H1 (cell line): ENCODE results near the gene TSPAN9. TPM values are rescaled to one million over a fixed set of nuclear protein-coding genes. Genes with fewer than 3 reads are reported as not detected.

ENCODE experiments used
- CTCF ChIA-PET: fragments of 300-600 bp; sonication (Branson Sonifier 250); formaldehyde crosslinking; loops from one replicate; lab custom pipeline; 2021; ENCODE audit not compliant: partially characterized antibody; lab: Charles Lee
- POLR2A ChIA-PET: fragments of 300-600 bp; sonication (Branson Sonifier 250); formaldehyde crosslinking; loops from one replicate; lab custom pipeline; 2021; ENCODE audit warnings: inconsistent platforms; ENCODE audit not compliant: partially characterized antibody; lab: Charles Lee
- DNase-seq, 2 experiments: peaks; one replicate each; pipeline versions ENCODE4 v3.0.0 to v3.0.0-alpha.2; 2010 to 2022; ENCODE audit warnings: low spot score in 2 of 2, low read depth in 1 of 2, mixed read lengths in 1 of 2
- FAIRE-seq: peaks from 2 replicates; lab custom pipeline; 2011; peaks lifted over from hg19 to GRCh38; lab: Jason Lieb, UNC
- H2AFZ ChIP-seq: 2 replicates; pipeline ENCODE4 v1.8.1; 2012; ENCODE audit warnings: low read length, inconsistent platforms
- H2AK5ac ChIP-seq: 2 replicates; pipeline ENCODE4 v1.6.1; 2013; ENCODE audit warnings: low read depth, low read length
- H2BK120ac ChIP-seq: replicated peaks from 2 replicates; pipeline ENCODE3; 2013; ENCODE audit warnings: low read depth, low read length, inconsistent platforms
- H2BK12ac ChIP-seq: 2 replicates; pipeline ENCODE4 v1.6.1; 2013; ENCODE audit warnings: low read depth, low read length
- H2BK15ac ChIP-seq: 2 replicates; pipeline ENCODE4 v1.6.1; 2013; ENCODE audit warnings: low read length
- H2BK20ac ChIP-seq: 2 replicates; pipeline ENCODE4 v1.6.1; 2013; ENCODE audit warnings: low read length
- H2BK5ac ChIP-seq: 2 replicates; pipeline ENCODE4 v1.6.1; 2013; ENCODE audit warnings: low read depth, low read length
- H3K14ac ChIP-seq: 2 replicates; pipeline ENCODE4 v1.6.1; 2013; ENCODE audit warnings: inconsistent platforms; ENCODE audit not compliant: insufficient read length
- H3K18ac ChIP-seq: 2 replicates; pipeline ENCODE4 v1.6.1; 2013; ENCODE audit warnings: low read length; ENCODE audit errors: extremely low read depth
- H3K23ac ChIP-seq: 2 replicates; pipeline ENCODE4 v1.6.1; 2013; ENCODE audit warnings: inconsistent platforms; ENCODE audit not compliant: insufficient read length
- H3K23me2 ChIP-seq: 2 replicates; pipeline ENCODE4 v1.6.1; 2013; ENCODE audit warnings: low read depth, low read length
- H3K27ac ChIP-seq: 2 replicates; pipeline ENCODE4 v1.6.1; 2011; ENCODE audit warnings: low read depth, low read length, inconsistent platforms
- H3K27me3 ChIP-seq, 4 experiments: replicated peaks in 1 of 4; 1 replicate in 1 of 4; 2 replicates in 3 of 4; pipeline versions ENCODE4 v1.6.1 to v1.8.1; 2011 to 2013; ENCODE audit warnings: low read length in 3 of 4, mild to moderate bottlenecking in 3 of 4, inconsistent platforms in 2 of 4, mixed read lengths in 2 of 4, moderate library complexity in 1 of 4; ENCODE audit not compliant: control insufficient read depth in 3 of 4, insufficient read depth in 3 of 4; ENCODE audit errors: extremely low read depth in 1 of 4
- H3K36me3 ChIP-seq, 4 experiments: 2 replicates each; pipeline versions ENCODE4 v1.6.1 to v1.8.1; 2011 to 2013; ENCODE audit warnings: mild to moderate bottlenecking in 4 of 4, low read length in 3 of 4, moderate library complexity in 2 of 4, control low read depth in 1 of 4, inconsistent platforms in 1 of 4; ENCODE audit not compliant: insufficient read depth in 4 of 4, control insufficient read depth in 2 of 4
- H3K4ac ChIP-seq: replicated peaks from 2 replicates; pipeline ENCODE3; 2013; ENCODE audit warnings: low read length, low read depth, mixed read lengths, inconsistent platforms; ENCODE audit not compliant: insufficient read length
- H3K4me1 ChIP-seq, 4 experiments: replicated peaks in 1 of 4; 1 replicate in 1 of 4; 2 replicates in 3 of 4; pipeline versions ENCODE4 v1.6.1 to v1.8.1; 2011 to 2013; ENCODE audit warnings: low read length in 3 of 4, inconsistent platforms in 2 of 4, mixed read lengths in 1 of 4; ENCODE audit not compliant: insufficient read depth in 4 of 4, control insufficient read depth in 3 of 4
- H3K4me2 ChIP-seq, 2 experiments: 2 replicates each; pipeline versions ENCODE4 v1.6.1 to v1.8.1; 2011 to 2013; ENCODE audit warnings: low read depth in 2 of 2, low read length in 2 of 2, control low read depth in 1 of 2, inconsistent platforms in 1 of 2, mild to moderate bottlenecking in 1 of 2; ENCODE audit not compliant: insufficient read depth in 1 of 2
- H3K4me3 ChIP-seq, 4 experiments: fragments of 200-600, 300-600 bp in 1 of 4; sonication (generic), shearing (Covaris generic), sonication (Bioruptor Twin) in 1 of 4; 2 replicates each; pipeline versions ENCODE4 v1.5.1 to v1.8.1; 2011 to 2016; ENCODE audit warnings: low read length in 4 of 4, low read depth in 3 of 4, control low read depth in 2 of 4, inconsistent platforms in 2 of 4, mild to moderate bottlenecking in 2 of 4, mixed read lengths in 1 of 4, moderate library complexity in 1 of 4; ENCODE audit not compliant: insufficient read depth in 2 of 4; ENCODE audit errors: extremely low read depth in 1 of 4
- H3K56ac ChIP-seq: replicated peaks from 2 replicates; pipeline ENCODE3; 2013; ENCODE audit warnings: low read depth, mild to moderate bottlenecking, mixed read lengths, low read length, inconsistent platforms; ENCODE audit not compliant: insufficient read length
- H3K79me1 ChIP-seq: 2 replicates; pipeline ENCODE4 v1.6.1; 2013; ENCODE audit warnings: low read depth, low read length, control low read depth
- H3K79me2 ChIP-seq, 2 experiments: 2 replicates each; pipeline versions ENCODE4 v1.6.1 to v1.8.1; 2012 to 2013; ENCODE audit warnings: low read length in 2 of 2, mild to moderate bottlenecking in 2 of 2, inconsistent platforms in 1 of 2; ENCODE audit not compliant: insufficient read depth in 2 of 2, control insufficient read depth in 1 of 2
- H3K9ac ChIP-seq, 4 experiments: replicated peaks in 1 of 4; 1 replicate in 1 of 4; 2 replicates in 3 of 4; pipeline versions ENCODE4 v1.6.1 to v1.8.1; 2011 to 2013; ENCODE audit warnings: low read depth in 3 of 4, low read length in 3 of 4, control low read depth in 2 of 4, mild to moderate bottlenecking in 2 of 4, moderate library complexity in 2 of 4, inconsistent platforms in 1 of 4; ENCODE audit errors: extremely low read depth in 1 of 4
- H3K9me3 ChIP-seq, 2 experiments: 2 replicates each; pipeline versions ENCODE4 v1.6.1 to v1.8.1; 2012 to 2013; ENCODE audit warnings: mild to moderate bottlenecking in 2 of 2, moderate library complexity in 2 of 2, control low read depth in 1 of 2, inconsistent platforms in 1 of 2, low read depth in 1 of 2, low read length in 1 of 2, mixed read lengths in 1 of 2; ENCODE audit not compliant: insufficient read depth in 2 of 2
- H4K20me1 ChIP-seq, 2 experiments: replicated peaks in 1 of 2; 2 replicates each; pipeline versions ENCODE3 to v1.8.1; 2011 to 2013; ENCODE audit warnings: inconsistent platforms in 2 of 2, low read length in 2 of 2, mild to moderate bottlenecking in 1 of 2; ENCODE audit not compliant: insufficient read depth in 2 of 2, control insufficient read depth in 1 of 2
- H4K5ac ChIP-seq: 2 replicates; pipeline ENCODE4 v1.6.1; 2013; ENCODE audit warnings: low read length, low read depth, mixed read lengths, inconsistent platforms; ENCODE audit not compliant: insufficient read length
- H4K8ac ChIP-seq: 2 replicates; pipeline ENCODE4 v1.8.0; 2013; ENCODE audit warnings: mild to moderate bottlenecking, moderate library complexity, low read length, inconsistent platforms; ENCODE audit not compliant: insufficient read depth; ENCODE audit errors: extremely low read depth
- H4K91ac ChIP-seq: replicated peaks from 2 replicates; pipeline ENCODE3; 2013; ENCODE audit warnings: low read length, mixed read lengths, inconsistent platforms; ENCODE audit not compliant: insufficient read length
- ASH2L ChIP-seq: fragments of 200-600, 300-600 bp; sonication (generic); IDR thresholded peaks from one replicate; pipeline ENCODE4 v1.7.1; 2017; ENCODE audit warnings: low read length
- CEBPB ChIP-seq: IDR thresholded peaks from 2 replicates; pipeline ENCODE4 v1.6.1; 2012; ENCODE audit warnings: low read depth, low read length
- EZH2 ChIP-seq: fragments of 200-600 bp; sonication (generic); IDR thresholded peaks from 2 replicates; pipeline ENCODE4 v1.7.1; 2012; ENCODE audit warnings: low read depth, mild to moderate bottlenecking, moderate library complexity, low read length, inconsistent platforms; ENCODE audit not compliant: severe bottlenecking
- FOSL1 ChIP-seq: IDR thresholded peaks from 2 replicates; pipeline ENCODE4 v1.6.1; 2011; ENCODE audit warnings: mild to moderate bottlenecking, low read depth, low read length, moderate library complexity; ENCODE audit not compliant: insufficient read depth
- HDAC2 ChIP-seq, 2 experiments: fragments of 300-600 bp in 1 of 2; sonication (generic) in 1 of 2; IDR thresholded peaks; 2 replicates each; pipeline ENCODE4 v1.6.1; 2011 to 2012; ENCODE audit warnings: low read depth in 2 of 2, low read length in 2 of 2, mild to moderate bottlenecking in 2 of 2, moderate library complexity in 2 of 2, borderline replicate concordance in 1 of 2, inconsistent platforms in 1 of 2
- HDAC6 ChIP-seq: IDR thresholded peaks from one replicate; pipeline ENCODE4 v1.7.1; 2012; ENCODE audit warnings: low read depth, mild to moderate bottlenecking, inconsistent platforms, low read length, moderate library complexity
- POLR2A ChIP-seq, 2 experiments: IDR thresholded peaks; 1 replicate in 1 of 2; 2 replicates in 1 of 2; pipeline ENCODE4 v1.6.1; 2011; ENCODE audit warnings: low read depth in 2 of 2, low read length in 2 of 2, mild to moderate bottlenecking in 2 of 2; ENCODE audit errors: control extremely low read depth in 1 of 2
- RAD21 ChIP-seq, 2 experiments: IDR thresholded peaks in 1 of 2; conservative IDR thresholded peaks in 1 of 2; 2 replicates each; pipeline ENCODE4 v1.6.1; 2011; ENCODE audit warnings: low read depth in 2 of 2, low read length in 2 of 2, improper control_type of control experiment in 1 of 2, inconsistent platforms in 1 of 2, mild to moderate bottlenecking in 1 of 2, moderate library complexity in 1 of 2
- RNF2 ChIP-seq: fragments of 200-900, 300-1000 bp; sonication (generic); IDR thresholded peaks from 2 replicates; pipeline ENCODE4 v1.7.1; 2016; ENCODE audit warnings: borderline replicate concordance, low read depth, mild to moderate bottlenecking, antibody characterized with exemption, low read length; ENCODE audit not compliant: poor library complexity, severe bottlenecking; ENCODE audit errors: missing control alignments
- SRF ChIP-seq: IDR thresholded peaks from 2 replicates; pipeline ENCODE4 v1.6.1; 2011; ENCODE audit warnings: mild to moderate bottlenecking, low read depth, low read length, moderate library complexity
- YY1 ChIP-seq: IDR thresholded peaks from 2 replicates; pipeline ENCODE4 v1.6.1; 2011; ENCODE audit warnings: low read depth, mild to moderate bottlenecking, low read length
- WGBS, 2 experiments: shearing (Covaris generic) in 1 of 2; methylation state at CpG; one replicate each; pipeline versions ENCODE4 v1.1.6 to v1.1.7; 2013 to 2015; ENCODE audit warnings: low lambda C conversion rate in 2 of 2, mixed read lengths in 2 of 2, inconsistent platforms in 1 of 2, low coverage in 1 of 2, missing lambda C conversion rate in 1 of 2; ENCODE audit not compliant: insufficient replicate concordance in 2 of 2, insufficient coverage in 1 of 2, insufficient read length in 1 of 2; ENCODE audit errors: extremely low coverage in 1 of 2, missing lambda C conversion rate in 1 of 2; 5-methylcytosine and 5-hydroxymethylcytosine counted together
- polyA plus RNA-seq, 7 experiments: library from polyadenylated mRNA; depleted of rRNA in 3 of 7; stranded (reverse) in 5 of 7; unstranded in 2 of 7; fragments of >200 nt in 5 of 7; fragments of 200-250 nt in 2 of 7; gene quantifications; 1 replicate in 5 of 7; 2 replicates in 1 of 7; 4 replicates in 1 of 7; pipeline versions ENCODE4 v1.2.1 to v1.2.3, GENCODE V29; 2011 to 2013; ENCODE audit warnings: missing spikeins in 2 of 7, mixed read lengths in 2 of 7
- total RNA-seq: library from RNA; stranded (reverse); fragmentation: NEBNext Ultra II Directional; extraction: Animal tissue kit (Norgen Biotek cat#: 25700); gene quantifications from 2 replicates; pipeline ENCODE4 v1.2.1, GENCODE V29; 2021
- TF ChIP-seq, protein P1 (sequence below): IDR thresholded peaks from 2 replicates; pipeline ENCODE4 v1.6.1; 2012; ENCODE audit warnings: low read length, inconsistent platforms

Gene TSPAN9
- total and polyA plus RNA-seq, 2 of the 8 experiments (the other 6 are each of a cell fraction or from before 2014, with no cell fraction given), result 11.5 to 29.1 TPM

DNA sequence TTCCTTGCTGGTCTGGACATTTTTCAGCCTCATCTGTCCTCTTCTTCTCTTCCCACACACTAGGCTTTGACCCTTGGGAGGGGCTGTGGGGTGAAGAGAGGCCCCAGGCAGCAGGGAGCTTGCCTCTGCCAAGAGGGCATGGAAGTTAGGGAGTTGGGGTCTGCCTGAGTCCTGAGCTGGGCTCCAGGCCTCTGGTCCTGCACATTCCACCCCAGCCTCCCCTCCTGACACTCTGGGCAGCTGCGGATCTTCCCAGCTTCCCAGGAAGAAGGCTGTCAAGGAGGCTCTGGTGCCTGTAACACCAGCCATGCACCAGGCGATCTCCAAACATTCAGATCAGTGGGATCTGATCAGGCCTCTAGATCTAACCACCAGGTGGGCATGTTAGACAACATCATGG, 244.7 kb downstream of the TSPAN9 start:
- CTCF ChIA-PET, result interaction anchor here (1.1 to 16.4 kb wide), 7 partner anchors 7 to 234 kb away, joined by 3 to 216 read pairs (median 4); no protein-coding TSS in a partner anchor
- TF ChIP-seq SRF (no peak), POLR2A (IDR thresholded peaks at IDR 0.05; ENCODE audit: control extremely low read depth in 1 of 2, low read depth in 2 of 2, low read length in 2 of 2) (no peak), EZH2 (no peak), YY1 (no peak), HDAC2 (IDR thresholded peaks at IDR 0.05; ENCODE audit: borderline replicate concordance in 1 of 2, low read depth in 2 of 2, low read length in 2 of 2) (no peak), CEBPB (no peak), HDAC6 (no peak), RNF2 (no peak), FOSL1 (no peak), ASH2L (no peak), RAD21 (IDR thresholded peaks at IDR 0.05 in 1 of 2, conservative IDR thresholded peaks at IDR 0.05 in 1 of 2; ENCODE audit: low read depth in 2 of 2, low read length in 2 of 2) (no peak)
- TF ChIP-seq, protein P1, sequence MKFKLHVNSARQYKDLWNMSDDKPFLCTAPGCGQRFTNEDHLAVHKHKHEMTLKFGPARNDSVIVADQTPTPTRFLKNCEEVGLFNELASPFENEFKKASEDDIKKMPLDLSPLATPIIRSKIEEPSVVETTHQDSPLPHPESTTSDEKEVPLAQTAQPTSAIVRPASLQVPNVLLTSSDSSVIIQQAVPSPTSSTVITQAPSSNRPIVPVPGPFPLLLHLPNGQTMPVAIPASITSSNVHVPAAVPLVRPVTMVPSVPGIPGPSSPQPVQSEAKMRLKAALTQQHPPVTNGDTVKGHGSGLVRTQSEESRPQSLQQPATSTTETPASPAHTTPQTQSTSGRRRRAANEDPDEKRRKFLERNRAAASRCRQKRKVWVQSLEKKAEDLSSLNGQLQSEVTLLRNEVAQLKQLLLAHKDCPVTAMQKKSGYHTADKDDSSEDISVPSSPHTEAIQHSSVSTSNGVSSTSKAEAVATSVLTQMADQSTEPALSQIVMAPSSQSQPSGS, result no peak

More for the DNA sequence above, 244.7 kb downstream of the TSPAN9 start:
- no peak overlapping the region for H2AFZ ChIP-seq
- H4K20me1 ChIP-seq, result peaks cover 0 to 1% of the 10 kb centered on the region in 2 experiments
- H3K9ac ChIP-seq, result no peak overlapping the region
- H3K56ac ChIP-seq, result no peak overlapping the region
- H3K4ac ChIP-seq, result no peak overlapping the region
- no peaks in the 10 kb centered on the region for H3K23me2 ChIP-seq
- DNase-seq (no peak), FAIRE-seq (no peak)
- H3K4me2 ChIP-seq, result no peak overlapping the region
- no peak overlapping the region for H3K23ac ChIP-seq
- no peaks in the 10 kb centered on the region for H3K79me2 ChIP-seq
- H2BK5ac ChIP-seq, result no peak overlapping the region
- H2AK5ac ChIP-seq, result no peak overlapping the region
- H3K27ac ChIP-seq, result no peak overlapping the region
- no peak overlapping the region for H2BK12ac ChIP-seq
- H2BK120ac ChIP-seq, result no peak overlapping the region
- no peak overlapping the region for H2BK20ac ChIP-seq
- H4K5ac ChIP-seq, result no peak overlapping the region
- no peak overlapping the region for H3K18ac ChIP-seq
- no peaks in the 10 kb centered on the region; the same call in 1 of the 2 replicates for H3K79me1 ChIP-seq
- WGBS, 2 experiments, result 90% methylated on average over 2 of the region's 2 CpGs; no CpG with 5 or more reads in 1 of the 2 experiments
- POLR2A ChIA-PET, result no interaction called here
- no peak overlapping the region for H4K8ac ChIP-seq
- H4K91ac ChIP-seq, result no peak overlapping the region
- H3K4me3 ChIP-seq, result no peak overlapping the region
- no peak overlapping the region for H2BK15ac ChIP-seq
- no peaks in the 10 kb centered on the region for H3K9me3 ChIP-seq
- H3K36me3 ChIP-seq, result no peaks in the 10 kb centered on the region
- no peaks in the 10 kb centered on the region; a peak in 1 of 7 replicates for H3K27me3 ChIP-seq
- H3K4me1 ChIP-seq, result no peaks in the 10 kb centered on the region; a peak in 1 of 7 replicates
- H3K14ac ChIP-seq, result no peak overlapping the region
